ENCODE data around the gene GNG7. TPM values are rescaled to one million over a fixed set of nuclear protein-coding genes. Genes with fewer than 3 reads are reported as not detected.

The GNG7 gene
- total RNA-seq, 1 donor from 2014 or later, result 5.1 TPM

- H3K36me3 Mint-ChIP-seq (ENCODE audit: unreplicated experiment), result no peaks in the 10 kb centered on the region
- TF ChIP-seq CTCF (IDR thresholded peaks at IDR 0.05), result no peak
- H3K4me1 Mint-ChIP-seq (ENCODE audit: unreplicated experiment), result peaks cover 61% of the 10 kb centered on the region
- H3K27me3 Mint-ChIP-seq (ENCODE audit: unreplicated experiment), result no peaks in the 10 kb centered on the region
- peak overlapping the region; percentile 68 for H3K27ac Mint-ChIP-seq (ENCODE audit: unreplicated experiment)
- no peaks in the 10 kb centered on the region for H3K9me3 Mint-ChIP-seq (ENCODE audit: unreplicated experiment)
- H3K4me3 Mint-ChIP-seq (ENCODE audit: unreplicated experiment), result no peak overlapping the region
- no peak for DNase-seq (ENCODE audit: extremely low spot score, unreplicated experiment)
These were observed 173.8 kb downstream of the GNG7 start for GRCh38 chr19:2528675-2529101.

GRCh38 chr19:2527686-2528085 lies 174.8 kb downstream of the GNG7 start:
- H3K27ac Mint-ChIP-seq (ENCODE audit: unreplicated experiment), result peak overlapping the region; percentile 50

GRCh38 chr19:2527171-2527570 lies 175.3 kb downstream of the GNG7 start:
- no peaks in the 10 kb centered on the region for H3K27me3 Mint-ChIP-seq (ENCODE audit: unreplicated experiment)
- peaks cover 58% of the 10 kb centered on the region for H3K4me1 Mint-ChIP-seq (ENCODE audit: unreplicated experiment)
- TF ChIP-seq CTCF (IDR thresholded peaks at IDR 0.05), result no peak
- peak overlapping the region; percentile 50 for H3K27ac Mint-ChIP-seq (ENCODE audit: unreplicated experiment)
- no peaks in the 10 kb centered on the region for H3K36me3 Mint-ChIP-seq (ENCODE audit: unreplicated experiment)
- H3K9me3 Mint-ChIP-seq (ENCODE audit: unreplicated experiment), result no peaks in the 10 kb centered on the region
- no peak overlapping the region for H3K4me3 Mint-ChIP-seq (ENCODE audit: unreplicated experiment)
- DNase-seq (ENCODE audit: extremely low spot score, unreplicated experiment), result no peak

More at GRCh38 chr19:2527686-2528085, 174.8 kb downstream of the GNG7 start:
- no peak for DNase-seq (ENCODE audit: extremely low spot score, unreplicated experiment)
- Mint-ChIP-seq H3K9me3 (ENCODE audit: unreplicated experiment) (no peaks in the 10 kb centered on the region), H3K27me3 (ENCODE audit: unreplicated experiment) (no peaks in the 10 kb centered on the region), H3K4me3 (ENCODE audit: unreplicated experiment) (no peak overlapping the region), H3K36me3 (ENCODE audit: unreplicated experiment) (no peaks in the 10 kb centered on the region), H3K4me1 (ENCODE audit: unreplicated experiment) (peaks cover 60% of the 10 kb centered on the region)
- no peak for TF ChIP-seq CTCF (IDR thresholded peaks at IDR 0.05)

GRCh38 chr19:2524840-2525723 lies 177.4 kb downstream of the GNG7 start:
- TF ChIP-seq CTCF (IDR thresholded peaks at IDR 0.05), result no peak
- Mint-ChIP-seq H3K27me3 (ENCODE audit: unreplicated experiment) (no peaks in the 10 kb centered on the region), H3K4me3 (ENCODE audit: unreplicated experiment) (no peak overlapping the region), H3K36me3 (ENCODE audit: unreplicated experiment) (no peaks in the 10 kb centered on the region), H3K27ac (ENCODE audit: unreplicated experiment) (peak overlapping the region; percentile 94), H3K4me1 (ENCODE audit: unreplicated experiment) (peaks cover 67% of the 10 kb centered on the region), H3K9me3 (ENCODE audit: unreplicated experiment) (no peaks in the 10 kb centered on the region)
- no peak for DNase-seq (ENCODE audit: extremely low spot score, unreplicated experiment)

- DNase-seq (ENCODE audit: extremely low spot score, unreplicated experiment), result no peak
- Mint-ChIP-seq H3K36me3 (ENCODE audit: unreplicated experiment) (no peaks in the 10 kb centered on the region), H3K27ac (ENCODE audit: unreplicated experiment) (peak overlapping the region; percentile 94)
These were observed 178.1 kb downstream of the GNG7 start for GRCh38 chr19:2524361-2524839.

More at GRCh38 chr19:2524361-2524839, 178.1 kb downstream of the GNG7 start:
- no peak overlapping the region for H3K4me3 Mint-ChIP-seq (ENCODE audit: unreplicated experiment)
- no peaks in the 10 kb centered on the region for H3K27me3 Mint-ChIP-seq (ENCODE audit: unreplicated experiment)
- TF ChIP-seq CTCF (IDR thresholded peaks at IDR 0.05), result no peak
- H3K9me3 Mint-ChIP-seq (ENCODE audit: unreplicated experiment), result no peaks in the 10 kb centered on the region
- peaks cover 61% of the 10 kb centered on the region for H3K4me1 Mint-ChIP-seq (ENCODE audit: unreplicated experiment)
